Umbilical cord (tissue), 2 donors: ENCODE results near the gene ZP4. TPM values are rescaled to one million over a fixed set of nuclear protein-coding genes. Genes with fewer than 3 reads are reported as not detected.
"Not testable (repeated sequence)": the region's sequence is repeated elsewhere in the genome, so short reads cannot be mapped to it uniquely, and the experiment has no call there.

Source experiments
- DNase-seq: peaks from one replicate; pipeline ENCODE4 v3.0.0-alpha.2; 2015; ENCODE audit warnings: low spot score
- total RNA-seq: library from RNA; depleted of rRNA; stranded (reverse); fragments of >200 nt; gene quantifications from one replicate; pipeline ENCODE4 v1.2.3, GENCODE V29; 2014; ENCODE audit warnings: low replicate concordance; ENCODE audit not compliant: insufficient read depth

Gene ZP4
- total RNA-seq, 1 donor from 2014 or later = 0.48 TPM

DNA sequence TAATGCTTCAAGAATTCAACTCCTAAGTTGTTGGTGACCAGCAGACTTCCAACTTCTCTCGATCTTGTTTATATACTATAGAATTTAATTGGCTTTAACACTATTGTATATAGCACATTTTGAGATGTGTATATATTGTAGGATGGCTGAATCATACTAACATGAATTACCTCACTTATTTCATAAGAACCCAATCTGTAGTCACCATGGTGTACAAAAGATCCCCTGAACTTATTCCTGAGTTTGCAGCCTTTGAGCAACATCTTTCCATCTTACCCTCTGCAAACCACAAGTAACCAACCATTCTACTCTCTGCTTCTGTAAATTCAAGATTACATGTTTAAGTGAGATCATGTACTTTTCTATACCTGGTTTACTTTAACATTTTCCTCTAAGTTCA lies 12.3 kb downstream of the ZP4 start:
- DNase-seq = no peak

DNA sequence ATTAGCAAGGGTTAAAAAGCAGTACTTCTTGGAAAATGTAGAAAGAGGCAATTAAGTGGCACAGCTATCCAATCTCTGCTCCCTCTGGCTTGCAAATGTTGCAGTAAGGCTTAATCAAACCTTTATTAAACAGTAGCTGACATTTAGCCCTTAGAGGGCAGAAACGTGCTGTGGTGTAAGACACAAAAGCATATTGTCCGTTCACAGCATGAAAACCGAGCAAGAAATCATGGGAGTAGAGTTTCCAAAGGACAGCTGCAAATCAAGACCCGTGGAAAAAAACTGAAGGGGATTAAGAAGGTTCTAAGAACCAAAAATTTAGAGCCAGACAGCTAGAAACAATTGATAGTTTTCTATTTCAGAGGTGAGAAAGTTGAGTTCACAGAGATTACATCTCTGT lies 13.1 kb downstream of the ZP4 start:
- no peak for DNase-seq

DNA sequence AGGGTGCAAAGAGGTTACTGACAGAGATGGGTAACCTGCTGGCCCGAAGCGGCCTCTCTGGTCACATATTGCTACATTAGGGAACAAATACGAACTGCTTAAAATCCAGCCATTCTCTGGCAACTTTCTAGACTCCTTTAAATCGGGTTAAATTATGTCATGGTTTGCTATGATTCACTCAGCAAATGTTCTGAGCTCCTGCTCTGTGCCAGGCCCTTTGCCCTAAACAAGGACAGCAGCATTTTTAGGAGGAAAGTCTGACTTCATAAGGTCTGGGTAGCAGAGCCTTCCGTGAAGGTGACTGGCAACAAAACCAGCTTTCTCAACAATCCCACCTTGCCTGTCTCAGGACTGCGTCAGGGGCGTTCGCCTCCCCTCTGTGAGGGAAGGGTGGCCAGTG lies 15.4 kb downstream of the ZP4 start:
- DNase-seq = no peak

DNA sequence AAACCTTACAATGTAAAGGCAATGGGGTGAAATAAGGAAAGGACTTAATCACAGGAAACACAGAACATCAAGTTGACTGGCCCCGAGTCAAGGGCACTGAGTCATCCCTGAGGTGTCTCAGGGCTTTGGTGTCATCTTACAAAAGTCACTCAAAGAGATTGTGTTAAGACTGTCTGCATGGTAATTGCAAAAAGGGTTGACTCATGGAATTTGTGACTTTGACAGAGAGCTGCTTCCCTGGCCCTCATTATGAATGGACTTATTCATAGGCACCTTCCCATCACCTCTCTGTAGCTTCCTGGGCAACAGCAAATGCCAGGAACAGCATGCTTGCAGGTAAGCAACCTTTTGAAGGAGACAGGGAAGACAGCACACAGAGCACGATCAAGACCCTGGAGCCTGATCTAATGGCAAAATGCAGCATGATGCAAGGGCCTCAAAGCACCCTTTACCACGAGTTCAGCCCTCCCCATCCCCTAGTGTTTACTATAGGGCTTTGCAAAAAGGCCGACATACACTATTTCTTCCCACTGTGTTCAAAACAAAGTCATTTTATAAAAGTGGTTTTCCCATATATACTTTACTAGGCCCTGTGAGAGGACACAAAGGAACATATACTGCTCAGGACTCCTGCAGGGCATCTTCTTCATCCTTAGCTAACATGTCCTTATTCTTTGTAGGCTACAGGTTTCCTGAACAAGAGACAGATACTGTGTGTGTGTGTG lies 17.1 kb downstream of the ZP4 start:
- no peak for DNase-seq

DNA sequence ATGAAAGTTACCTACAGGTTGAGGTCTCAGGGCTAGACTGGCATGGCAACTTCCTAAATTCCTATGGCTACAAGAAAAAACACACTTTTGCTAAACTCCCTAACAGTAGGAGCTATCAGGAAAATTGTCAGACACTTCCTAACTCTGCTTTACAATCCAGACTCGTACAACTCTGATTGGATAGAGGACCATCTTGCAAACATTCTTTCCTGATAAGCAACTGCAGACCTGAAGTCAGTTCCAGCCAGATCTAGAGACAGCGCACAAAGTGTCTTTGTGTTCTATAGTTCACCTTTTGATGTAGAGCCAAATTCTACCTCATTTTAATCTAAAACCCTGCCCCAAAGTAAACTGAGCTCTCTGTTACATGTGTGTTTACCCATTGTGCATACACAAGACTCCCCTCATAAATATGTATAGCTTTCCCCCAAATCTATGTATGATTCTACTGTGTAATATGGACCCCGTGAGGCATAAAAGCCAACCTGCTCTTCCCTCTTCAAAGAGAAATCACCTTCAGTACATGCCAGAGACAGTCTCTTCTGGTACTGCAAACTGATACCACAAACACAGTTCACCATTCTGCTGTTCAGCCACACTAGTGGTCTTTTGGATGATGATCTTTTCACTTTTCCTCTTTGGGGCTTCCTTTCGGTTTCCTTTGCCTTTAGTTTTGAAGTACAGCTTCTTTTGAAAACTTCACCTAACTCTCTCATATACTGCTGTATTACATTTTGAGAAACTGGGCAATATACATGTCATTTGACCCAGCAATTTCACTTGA lies 21.7 kb downstream of the ZP4 start:
- DNase-seq = peak; percentile 17

DNA sequence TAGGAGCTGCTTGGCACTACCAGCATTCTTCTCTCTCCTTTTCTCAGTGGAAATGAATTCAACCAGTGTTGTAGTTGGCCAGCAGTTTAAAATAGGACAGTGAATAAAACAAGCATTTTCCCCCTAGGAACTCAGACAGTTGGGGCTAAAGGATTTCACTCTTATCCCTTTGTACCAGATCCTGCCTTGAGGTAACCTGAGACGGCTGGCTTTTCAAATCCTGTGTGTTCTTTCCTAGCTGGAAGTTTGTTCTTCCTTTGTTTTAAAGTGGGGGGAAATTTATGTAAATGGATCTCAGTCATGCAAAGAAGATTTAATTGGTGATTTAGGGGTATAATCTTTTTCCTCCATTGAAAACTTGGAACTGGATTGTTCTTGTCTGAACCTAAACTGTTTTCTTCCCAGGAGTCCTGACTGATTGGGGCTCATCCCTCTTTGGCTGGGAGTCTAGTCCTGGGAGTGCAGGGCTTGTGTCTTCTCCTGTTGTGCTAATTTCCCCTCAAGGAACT lies 23.3 kb downstream of the ZP4 start:
- no peak for DNase-seq

DNA sequence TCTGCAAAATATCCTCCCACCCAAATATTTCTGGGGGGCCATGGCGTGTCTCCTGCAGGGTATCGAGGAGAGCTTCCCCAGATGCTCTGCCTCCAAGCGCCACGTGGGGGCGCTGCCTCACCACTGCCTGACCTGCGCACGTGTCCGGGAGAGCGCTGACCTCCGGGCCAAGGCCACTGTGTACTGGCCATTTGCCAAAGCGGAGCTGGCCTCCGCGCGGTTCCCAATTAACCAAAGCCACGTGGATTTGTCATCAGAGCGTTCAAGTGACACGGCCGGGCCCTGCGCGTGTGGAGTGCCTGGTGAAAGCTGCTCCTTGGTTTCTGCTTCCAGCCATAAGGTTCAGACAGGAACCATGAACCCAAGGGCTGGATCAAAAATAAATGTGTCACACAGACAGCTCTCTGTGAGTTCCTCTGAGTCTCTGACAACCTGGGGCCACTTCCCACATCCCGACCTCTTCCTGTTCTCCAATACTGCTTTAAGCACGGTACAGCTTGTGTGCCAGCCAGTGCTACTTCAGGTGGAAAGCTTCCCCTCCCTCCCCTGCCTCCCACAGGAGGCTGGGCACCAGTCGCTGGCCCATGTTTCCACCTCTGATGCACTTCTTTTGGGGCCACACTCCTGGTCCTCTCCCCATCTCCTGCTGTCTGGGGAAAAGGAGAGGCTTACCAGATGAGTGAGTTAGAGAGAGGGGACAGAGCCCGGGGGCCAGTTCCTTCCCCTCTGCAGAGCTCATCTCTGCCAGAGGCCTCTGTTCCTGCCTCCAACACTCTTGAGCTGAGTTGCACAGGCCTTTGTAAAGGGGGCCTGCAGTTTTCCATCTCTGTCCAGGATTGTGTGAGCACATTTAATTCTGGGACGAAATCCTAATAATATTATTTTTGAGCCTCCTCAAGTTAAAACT lies 26.1 kb downstream of the ZP4 start:
- peak; percentile 43 for DNase-seq

DNA sequence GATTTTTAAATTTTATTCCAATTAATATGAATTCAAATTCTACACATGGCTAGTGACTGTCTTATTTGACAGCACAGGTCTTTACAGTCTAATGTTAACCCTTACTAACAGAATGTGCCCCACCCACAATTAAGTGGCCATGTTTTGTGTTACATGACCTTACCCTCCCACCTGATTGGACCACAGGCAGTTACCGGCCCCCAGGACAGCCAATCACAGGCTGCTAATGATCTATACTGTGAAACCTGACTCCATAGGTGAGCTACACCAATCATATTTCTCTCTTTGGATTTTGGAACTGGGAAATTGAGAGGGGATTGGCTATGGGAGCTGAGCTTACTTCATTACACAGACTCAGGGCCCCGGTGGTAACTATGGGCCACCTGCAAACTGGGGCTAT lies 27.5 kb downstream of the ZP4 start:
- DNase-seq = no peak

DNA sequence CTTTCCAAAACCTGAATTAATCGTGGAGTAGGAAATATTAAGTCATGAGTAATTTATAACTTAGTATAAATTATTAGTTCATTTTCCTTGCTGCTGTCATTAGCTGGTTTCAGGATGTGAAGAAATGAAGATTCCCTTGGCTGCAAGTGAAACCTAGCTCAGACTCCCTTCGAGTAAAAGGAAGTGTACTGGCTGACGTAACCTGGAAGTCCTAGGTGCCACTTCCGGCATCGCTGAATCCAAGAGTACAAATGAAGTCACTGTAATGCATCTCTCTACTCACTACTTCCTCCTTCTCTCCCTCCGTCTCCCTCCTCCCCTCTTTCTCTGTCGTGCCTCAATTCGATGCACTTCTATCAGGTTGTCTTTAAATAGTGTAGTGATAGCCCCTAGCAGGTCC lies 28.8 kb downstream of the ZP4 start:
- no peak for DNase-seq

DNA sequence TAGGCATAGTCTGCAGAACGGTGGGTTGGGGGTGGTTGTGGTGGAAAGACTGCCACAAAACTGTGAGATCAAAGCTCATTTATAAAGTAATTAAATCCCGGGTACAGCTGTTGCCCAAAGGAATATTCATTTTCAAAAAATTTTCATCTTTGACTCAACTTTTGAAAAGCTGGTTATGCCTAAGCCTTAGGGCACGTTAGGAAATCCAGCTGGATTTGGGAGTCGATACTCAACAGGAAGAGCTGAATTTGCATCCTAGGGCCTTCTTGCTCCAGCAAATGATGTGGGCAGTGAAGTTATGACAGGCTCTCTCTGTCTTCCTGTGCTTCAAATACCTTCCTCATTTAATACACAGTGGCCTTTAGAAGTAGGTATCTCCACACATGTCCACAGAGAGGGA lies 31.7 kb downstream of the ZP4 start:
- DNase-seq = no peak

DNA sequence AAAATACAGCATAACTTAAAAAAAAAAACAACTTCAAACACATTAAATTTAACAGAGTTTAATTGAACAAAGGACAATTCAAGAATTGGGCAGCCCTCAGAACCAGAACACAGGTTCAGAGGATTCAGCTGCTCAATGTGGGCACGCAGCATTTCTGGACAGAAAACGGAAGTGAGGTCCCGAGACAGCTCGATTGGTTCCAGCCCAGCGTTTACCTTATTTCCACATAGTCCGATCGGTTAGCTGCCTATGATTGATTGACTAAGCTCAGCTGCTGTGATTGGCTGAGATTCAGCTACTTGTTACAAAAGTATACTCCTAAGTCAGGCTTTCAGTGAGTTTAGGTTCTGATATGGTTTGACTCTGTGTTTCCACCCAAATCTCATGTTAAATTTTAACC lies 33.3 kb downstream of the ZP4 start:
- no peak for DNase-seq

DNA sequence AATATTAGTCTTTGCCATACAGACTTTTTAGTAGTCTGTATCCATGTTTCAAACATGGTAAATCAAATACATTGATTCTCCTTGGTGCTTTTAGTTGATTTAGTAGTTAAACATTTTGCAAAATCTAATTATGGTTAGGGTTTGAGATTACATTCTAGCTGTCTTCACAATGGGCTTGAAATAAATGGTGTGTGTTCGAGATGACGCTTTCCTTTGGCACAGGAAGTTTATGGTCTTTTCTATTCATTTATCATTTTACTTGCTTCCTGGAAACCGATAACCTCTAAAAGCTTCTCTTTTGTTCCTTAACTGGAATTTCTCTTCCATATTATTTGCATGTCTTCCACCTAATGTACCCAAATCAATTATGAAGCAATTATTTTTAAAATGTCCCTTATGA lies 38.4 kb downstream of the ZP4 start:
- DNase-seq = no peak

DNA sequence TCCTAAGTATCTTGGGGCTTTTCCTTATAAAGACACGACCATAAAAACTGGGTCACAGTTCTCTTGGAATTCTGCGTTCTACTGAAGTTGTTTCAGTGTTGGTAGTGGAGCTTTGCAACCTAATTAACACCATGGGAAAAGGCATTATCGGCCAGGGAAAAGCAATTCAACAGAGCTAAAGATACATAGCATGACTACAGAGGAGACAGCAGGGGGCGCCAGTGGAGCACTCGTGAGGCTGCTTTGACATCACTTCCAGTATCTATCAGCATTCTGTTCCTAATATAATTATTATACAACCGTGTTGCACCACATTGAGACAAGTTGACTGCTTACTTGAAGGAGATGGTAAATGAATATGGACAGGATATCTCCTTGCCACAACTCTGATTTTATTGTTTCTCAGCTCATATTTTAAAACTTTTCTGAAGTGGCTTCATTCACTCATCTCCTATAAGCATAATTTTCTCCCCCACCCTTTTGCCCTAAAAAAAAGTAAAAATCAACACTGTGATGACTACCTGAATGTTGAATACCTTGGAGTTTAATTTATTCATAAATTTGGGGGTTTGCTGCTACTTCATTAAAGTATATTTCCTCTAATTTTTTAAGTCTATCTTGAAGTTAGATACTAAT lies 39.4 kb downstream of the ZP4 start:
- DNase-seq = peak; percentile 22

DNA sequence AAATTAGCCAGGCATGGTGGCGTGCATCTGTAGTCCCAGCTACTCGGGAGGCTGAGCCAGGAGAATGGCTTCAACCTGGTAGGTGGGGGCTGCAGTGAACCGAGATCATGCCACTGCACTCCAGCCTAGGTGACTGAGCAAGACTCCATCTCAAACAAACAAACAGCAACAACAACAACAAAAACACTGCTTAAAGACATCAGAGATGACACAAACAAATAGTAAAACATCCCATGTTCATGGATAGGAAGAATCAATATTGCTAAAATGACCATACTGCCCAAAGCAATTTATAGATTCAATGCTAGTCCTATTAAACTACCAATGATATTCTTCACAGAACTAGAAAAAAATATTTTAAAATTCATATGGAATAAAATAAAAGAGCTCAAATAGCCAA lies 47.2 kb downstream of the ZP4 start:
- DNase-seq = not testable (repeated sequence)

DNA sequence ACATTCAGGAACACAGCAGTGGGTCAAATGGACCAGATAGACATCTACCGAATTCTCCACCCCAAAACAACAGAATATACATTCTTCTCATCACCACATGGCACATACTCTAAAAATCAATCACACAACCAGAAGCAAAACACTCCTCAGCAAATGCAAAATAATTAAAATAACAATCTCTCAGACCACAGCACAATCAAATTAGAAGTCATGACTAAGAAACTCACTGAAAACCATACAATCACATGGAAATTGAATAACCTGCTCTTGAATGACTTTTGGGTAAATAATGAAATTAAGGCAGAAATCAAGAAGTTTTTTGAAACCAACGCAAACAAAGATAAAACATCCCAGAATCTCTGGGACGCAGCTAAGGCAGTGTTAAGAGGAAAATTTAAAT lies 49.2 kb downstream of the ZP4 start:
- no peak for DNase-seq

DNA sequence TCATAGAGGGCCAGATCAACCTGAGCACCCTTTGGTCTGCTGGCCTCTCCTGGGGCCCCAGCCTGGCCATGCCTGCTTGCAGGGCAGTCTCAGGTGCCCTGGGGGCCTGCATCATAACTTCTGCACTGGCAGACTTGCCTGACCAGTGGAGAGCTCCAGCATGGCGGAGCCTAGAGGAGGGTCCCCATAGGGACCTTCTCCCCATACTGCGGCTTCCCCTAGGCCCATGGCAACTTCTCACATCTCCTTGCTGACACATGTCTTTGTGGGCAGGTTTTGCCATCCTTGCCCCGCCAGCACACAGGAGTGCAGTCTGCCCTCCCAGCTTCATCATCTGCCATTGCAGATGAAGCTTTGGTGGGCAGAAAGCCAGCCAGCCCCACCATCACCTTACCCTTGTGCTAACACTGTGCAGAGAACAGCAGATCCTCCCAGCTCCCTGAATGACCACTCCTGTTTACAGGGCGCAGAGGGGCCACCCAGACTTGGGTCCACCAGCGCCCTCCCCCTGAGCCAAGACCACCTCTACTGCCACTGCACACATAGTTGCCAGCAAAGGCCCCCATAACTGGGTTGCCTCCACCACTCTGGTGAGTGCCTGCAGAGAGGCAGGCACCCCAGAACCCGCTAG lies 51.7 kb downstream of the ZP4 start:
- DNase-seq = no peak

DNA sequence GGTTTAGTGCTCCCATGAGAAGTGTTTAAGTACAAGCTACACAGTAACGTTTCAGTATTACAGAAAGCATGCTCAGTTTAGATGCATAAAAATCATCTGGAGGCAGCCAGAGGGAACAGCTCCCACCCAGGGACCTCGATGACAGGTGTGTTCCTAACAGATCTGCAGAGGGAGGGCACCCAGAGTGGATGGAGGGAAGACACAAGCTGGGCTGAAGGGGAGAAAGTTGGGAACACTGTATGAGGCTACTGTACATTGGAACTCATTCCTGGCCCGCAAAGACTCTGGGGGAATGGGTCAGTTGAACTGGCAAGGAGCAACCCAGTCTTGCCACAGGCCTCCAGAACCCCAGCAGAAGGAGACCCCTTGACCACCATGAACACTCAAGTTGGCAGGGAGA lies 52.4 kb downstream of the ZP4 start:
- DNase-seq = no peak

DNA sequence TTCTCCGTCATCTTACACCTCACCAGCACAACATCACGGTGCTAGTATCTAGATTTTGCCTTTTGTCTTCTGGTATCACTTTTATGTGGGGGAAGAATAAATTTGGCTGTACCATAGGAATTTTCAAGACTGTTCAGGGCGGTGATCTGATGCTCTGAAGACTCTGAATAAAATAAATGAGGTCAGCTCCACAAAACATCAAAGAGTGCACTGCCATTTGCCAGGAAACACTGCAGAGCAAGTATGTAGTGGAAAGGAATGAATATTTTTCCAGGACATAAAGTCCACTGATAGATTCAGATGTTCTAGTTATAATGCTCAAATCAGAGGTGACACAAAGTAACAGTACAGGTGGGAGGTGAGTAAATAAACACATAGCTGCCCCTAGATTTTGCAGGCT lies 56.3 kb downstream of the ZP4 start:
- DNase-seq = peak; percentile 65

DNA sequence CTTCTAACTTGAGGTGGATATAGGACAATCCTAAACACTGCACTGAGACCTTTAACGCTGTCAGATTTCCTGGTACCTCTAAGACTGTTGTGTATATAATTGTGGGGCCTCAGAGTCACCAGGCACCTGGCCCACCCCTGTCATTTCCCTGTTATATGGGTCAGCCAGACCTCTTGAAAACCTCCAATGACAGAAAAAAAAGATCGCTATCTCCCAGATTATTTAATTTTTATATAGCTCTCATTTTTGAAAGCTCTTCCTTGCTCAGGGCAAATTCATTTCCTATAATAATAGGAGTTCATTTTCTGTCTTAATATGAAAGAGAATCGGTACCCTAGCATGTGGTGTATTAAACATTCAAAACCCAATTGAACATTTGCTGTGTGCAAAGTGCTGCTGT lies 56.7 kb downstream of the ZP4 start:
- DNase-seq = no peak

DNA sequence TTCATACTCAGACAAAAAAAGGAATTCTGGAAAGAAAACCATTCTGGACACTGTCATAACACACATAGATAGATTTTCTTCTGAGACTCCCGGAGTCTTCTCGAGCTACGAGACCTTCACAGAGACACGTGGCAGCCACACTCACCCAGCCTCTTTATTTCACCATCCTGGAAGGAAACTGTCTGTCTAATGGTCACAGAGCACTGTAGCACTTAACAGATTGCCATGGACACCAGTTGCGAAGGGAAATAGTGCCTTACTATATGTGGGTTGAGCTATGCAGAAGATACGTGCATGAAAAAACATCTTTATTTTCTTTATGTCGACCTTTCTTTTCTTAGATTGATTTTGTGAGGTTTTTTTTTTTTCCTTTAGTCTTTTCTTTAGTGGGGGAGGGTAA lies 57.9 kb downstream of the ZP4 start:
- DNase-seq = no peak
